Subcutaneous adipose tissue (tissue), 4 donors: Measurements from ENCODE around the gene PITPNC1. TPM values are rescaled to one million over a fixed set of nuclear protein-coding genes. Genes with fewer than 3 reads are reported as not detected.

Experiments
- total RNA-seq, 4 donors: library from RNA; depleted of rRNA; stranded (reverse); fragments of >200 nt; gene quantifications; one replicate each; pipeline ENCODE4 v1.1.0, GENCODE V29; 2016
- TF ChIP-seq, protein P1 (sequence below): fragments of 450-650 bp; IDR thresholded peaks from one replicate; pipeline ENCODE4 v1.5.1; 2016; ENCODE audit warnings: low read depth, mild to moderate bottlenecking, control low read depth, antibody characterized with exemption, moderate library complexity

The PITPNC1 gene
- total RNA-seq, 4 donors from 2014 or later = 12.1 to 26.8 (median 18.2) TPM

- TF ChIP-seq, protein P1, sequence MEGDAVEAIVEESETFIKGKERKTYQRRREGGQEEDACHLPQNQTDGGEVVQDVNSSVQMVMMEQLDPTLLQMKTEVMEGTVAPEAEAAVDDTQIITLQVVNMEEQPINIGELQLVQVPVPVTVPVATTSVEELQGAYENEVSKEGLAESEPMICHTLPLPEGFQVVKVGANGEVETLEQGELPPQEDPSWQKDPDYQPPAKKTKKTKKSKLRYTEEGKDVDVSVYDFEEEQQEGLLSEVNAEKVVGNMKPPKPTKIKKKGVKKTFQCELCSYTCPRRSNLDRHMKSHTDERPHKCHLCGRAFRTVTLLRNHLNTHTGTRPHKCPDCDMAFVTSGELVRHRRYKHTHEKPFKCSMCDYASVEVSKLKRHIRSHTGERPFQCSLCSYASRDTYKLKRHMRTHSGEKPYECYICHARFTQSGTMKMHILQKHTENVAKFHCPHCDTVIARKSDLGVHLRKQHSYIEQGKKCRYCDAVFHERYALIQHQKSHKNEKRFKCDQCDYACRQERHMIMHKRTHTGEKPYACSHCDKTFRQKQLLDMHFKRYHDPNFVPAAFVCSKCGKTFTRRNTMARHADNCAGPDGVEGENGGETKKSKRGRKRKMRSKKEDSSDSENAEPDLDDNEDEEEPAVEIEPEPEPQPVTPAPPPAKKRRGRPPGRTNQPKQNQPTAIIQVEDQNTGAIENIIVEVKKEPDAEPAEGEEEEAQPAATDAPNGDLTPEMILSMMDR = no peak
These were observed 288.9 kb downstream of the PITPNC1 start for GRCh38 chr17:67666028-67666427.

DNA sequence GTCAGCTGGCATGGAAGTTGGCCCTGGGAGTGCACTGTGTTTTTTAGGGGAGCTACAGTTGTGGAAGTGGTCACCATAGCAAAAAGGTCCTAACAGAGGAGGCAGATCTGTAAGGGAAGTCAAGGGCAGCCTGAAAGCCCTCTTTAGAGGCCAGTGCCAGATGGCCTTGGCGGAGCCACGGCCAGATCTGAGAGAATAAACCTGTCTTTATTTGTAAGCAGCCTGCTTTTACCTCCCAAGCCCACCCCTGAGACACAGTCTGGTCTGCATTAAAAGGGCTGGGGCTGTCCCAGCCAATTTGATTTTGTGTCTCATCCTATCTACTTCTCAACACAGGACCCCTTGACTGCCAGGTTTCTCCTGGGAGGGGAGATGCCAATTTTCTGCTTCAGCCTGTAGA lies 289.6 kb downstream of the PITPNC1 start:
- TF ChIP-seq, protein P1 = no peak

DNA sequence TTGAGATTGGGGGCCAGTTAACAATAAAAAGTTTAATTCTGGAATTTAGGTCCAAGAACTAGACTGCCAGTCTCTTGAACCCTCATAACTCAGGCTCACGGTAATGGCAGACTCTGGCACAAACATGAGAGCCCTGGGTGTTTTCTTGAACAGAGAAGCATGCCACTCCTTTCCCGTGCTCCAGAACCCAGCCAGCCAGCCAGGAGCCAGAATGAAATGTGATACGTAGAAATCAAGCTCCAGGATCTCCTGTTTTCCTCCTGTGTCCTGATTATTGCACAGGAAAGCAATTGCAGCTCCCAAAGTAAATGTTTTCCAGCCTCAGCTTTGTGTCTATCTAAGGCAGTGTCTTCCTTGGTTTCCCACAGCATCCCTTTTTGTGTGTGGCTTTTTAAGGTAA lies 294.4 kb downstream of the PITPNC1 start:
- TF ChIP-seq, protein P1 = no peak

DNA sequence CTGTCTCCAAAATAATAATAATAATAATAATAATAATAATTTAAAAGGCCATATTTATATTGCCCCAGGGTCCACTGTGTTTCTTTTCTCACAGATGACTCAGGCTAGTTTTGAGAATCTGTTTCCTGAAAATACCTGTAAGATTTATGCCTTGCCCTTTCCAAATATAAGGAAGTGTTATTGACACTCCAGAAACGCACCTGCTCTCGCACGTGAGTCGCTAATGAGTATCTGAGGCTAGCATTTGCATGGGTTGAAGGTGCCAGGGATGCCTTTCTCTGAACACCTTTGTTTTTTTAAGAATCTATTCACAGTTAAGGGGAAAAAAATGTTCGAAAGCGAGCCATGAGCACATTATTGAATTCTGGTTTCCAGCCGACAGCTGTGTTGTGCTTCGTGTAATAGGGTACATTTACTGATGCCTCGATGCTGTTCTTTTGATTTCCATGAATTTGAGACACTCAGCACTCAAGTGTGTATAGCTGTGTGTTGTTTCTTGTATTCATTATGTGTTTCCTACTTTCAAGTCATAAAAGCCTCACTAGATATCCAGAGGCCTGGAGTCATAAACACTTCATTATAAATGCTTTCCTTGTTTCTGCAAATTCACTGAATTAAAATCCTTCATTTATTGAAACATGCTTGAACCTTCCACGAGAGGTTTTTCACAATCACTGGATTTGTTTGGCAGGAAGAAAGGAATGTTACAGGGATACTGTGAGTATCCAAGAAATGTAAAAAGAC lies 295.7 kb downstream of the PITPNC1 start:
- TF ChIP-seq, protein P1 = no peak

- TF ChIP-seq, protein P1 = no peak
These were observed 298.4 kb downstream of the PITPNC1 start for GRCh38 chr17:67675481-67675880.

- TF ChIP-seq, protein P1 = no peak
These were observed 299.2 kb downstream of the PITPNC1 start for GRCh38 chr17:67676305-67676704.

DNA sequence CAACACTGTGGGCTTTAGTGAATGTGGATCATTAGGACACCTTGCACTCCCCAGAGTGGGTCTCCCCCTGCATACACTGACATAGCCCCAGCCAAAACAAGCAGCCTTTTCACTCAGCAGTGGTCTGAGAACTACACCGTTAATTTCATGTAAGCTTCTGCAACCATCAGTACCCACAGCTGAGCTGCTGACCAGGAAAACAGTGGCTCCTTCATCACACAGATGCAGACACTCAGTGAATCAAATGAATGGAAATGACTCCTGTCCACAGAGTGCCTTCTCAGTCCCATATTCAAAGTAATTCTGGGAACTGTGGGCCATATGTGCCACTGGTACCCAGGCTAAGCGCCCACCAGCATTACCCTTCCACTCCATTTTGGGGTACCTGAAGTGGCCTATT lies 301.3 kb downstream of the PITPNC1 start:
- TF ChIP-seq, protein P1 = no peak
